Pancreas (tissue), 10 donors: ENCODE data around the gene TUBGCP2. TPM values are rescaled to one million over a fixed set of nuclear protein-coding genes. Genes with fewer than 3 reads are reported as not detected.

ENCODE experiments used
- ATAC-seq, 4 donors: fragments of 200-7000 bp; cut with Tn5 transposase; one replicate each; pipeline versions ENCODE4 v1.8.0 to v1.9.1; 2020; ENCODE audit warnings: mild to moderate bottlenecking in 4 of 4, moderate library complexity in 4 of 4
- DNase-seq, 6 donors: peaks; one replicate each; pipeline ENCODE4 v3.0.0-alpha.2; 2020
- FAIRE-seq: peaks from 2 replicates; lab custom pipeline; 2012; peaks lifted over from hg19 to GRCh38; lab: Jason Lieb, UNC
- H3K27ac ChIP-seq, 4 donors: fragments of 200-600 bp; sonication (generic); 1 replicate in 3 of 4; 2 replicates in 1 of 4; pipeline versions ENCODE4 v1.5.0 to v1.8.0; 2020
- H3K27me3 ChIP-seq, 4 donors: fragments of 200-600 bp; one replicate each; pipeline ENCODE4 v1.8.0; 2021
- H3K36me3 ChIP-seq, 3 donors: fragments of 200-600 bp; sonication (generic) in 1 of 3; one replicate each; pipeline versions ENCODE4 v1.5.0 to v1.8.0; 2020 to 2021
- H3K4me1 ChIP-seq, 3 donors: fragments of 200-600 bp; one replicate each; pipeline ENCODE4 v1.8.0; 2021
- H3K4me3 ChIP-seq, 4 donors: fragments of 200-600 bp; sonication (generic) in 2 of 4; one replicate each; pipeline versions ENCODE4 v1.5.0 to v1.8.0; 2020 to 2021
- H3K9me3 ChIP-seq, 4 donors: fragments of 200-600 bp; one replicate each; pipeline ENCODE4 v1.8.0; 2021
- CTCF ChIP-seq, 4 donors: fragments of 200-600 bp; sonication (generic) in 3 of 4; IDR thresholded peaks; one replicate each; pipeline versions ENCODE4 v1.5.0 to v1.8.0; 2021; ENCODE audit warnings: antibody characterized with exemption in 4 of 4
- WGBS, 2 donors: extraction: QIAGEN DNeasy Blood & Tissue Kit; methylation state at CpG; one replicate each; pipeline ENCODE4 v1.1.7; 2013; 5-methylcytosine and 5-hydroxymethylcytosine counted together
- intact Hi-C, 3 donors: fragments of 100-400 bp; cut with DNase I; formaldehyde crosslinking; loops; one replicate each; pipeline versions ENCODE4 v1.11.1 to v1.14.2; 2022
- polyA plus RNA-seq, 2 donors: library from polyadenylated mRNA; stranded (reverse); fragments of 200-250 nt; gene quantifications; one replicate each; pipeline ENCODE4 v1.2.3, GENCODE V29; 2013
- total RNA-seq, 6 donors: library from RNA; stranded (reverse); fragmentation: NEBNext Ultra II Directional in 4 of 6; extraction: Animal tissue kit (Norgen Biotek cat#: 25700) in 4 of 6; gene quantifications; one replicate each; pipeline versions ENCODE4 v1.2.1 to v1.2.4, GENCODE V29; 2021 to 2023
- donor health status: healthy with polysubstance abuse.
- donor health status: DM: no; HTN: no; CAD: no; lungs with moderate emphysema.
- donor health status: DM: no; HTN: no; CAD: no.
- donor health status: control.
- donor health status: control.
- donor health status: Bipolar disorder and iron deficiency.
- donor health status: DM: yes; HTN: yes; CAD: no.
- donor health status: DM: no; HTN: no; CAD: no.
- donor health status: DM: no; HTN: no; CAD: no.
- donor health status: DM: yes; HTN: yes; CAD: no.

TUBGCP2 gene
- total RNA-seq (10 to 100 TPM; 23.5 to 33.3 (median 28.9) TPM), polyA plus RNA-seq (100 to 1,000 TPM in 1 of 2 donors, 10 to 100 TPM in 1; 97.5 to 161 TPM)

- Histone ChIP-seq H3K27ac (peak within 1 kb of the TSS; percentile 93 to 98 (median 98)), H3K4me1 (peaks cover 10 to 20% (median 15%) of the 10 kb centered on the region in 3 donors), H3K36me3 (peaks cover 0 to 11% (median 4%) of the 10 kb centered on the region in 3 donors), H3K9me3 (no peaks in the 10 kb centered on the region), H3K27me3 (no peaks in the 10 kb centered on the region), H3K4me3 (peak within 1 kb of the TSS; percentile 87 to 97 (median 90))
- DNase-seq, result peak; percentile 83 to 96 (median 90)
- intact Hi-C loops, result no loop called here
- no peak for TF ChIP-seq CTCF (IDR thresholded peaks at IDR 0.05)
- peak; percentile 66 to 84 (median 83) for ATAC-seq
- FAIRE-seq, result no peak
- WGBS, 2 donors, result 1% methylated on average over 71 to 89 of the region's 89 CpGs
These were observed at the start of gene TUBGCP2, which contains the start of gene ZNF511 for GRCh38 chr10:133308421-133309099. Gene TUBGCP2 (minus strand): TSS chr10:133308872. CDS start chr10:133302941, 5,931 bp downstream. Gene ZNF511 (plus strand): TSS chr10:133308914. CDS start chr10:133308944, 30 bp downstream.

GRCh38 chr10:133357285-133358161, 48.9 kb upstream of the TUBGCP2 start, which contains the start of gene FUOM:
Gene FUOM (minus strand): TSS chr10:133358019. CDS start chr10:133358007, 12 bp downstream.
- Histone ChIP-seq H3K9me3 (no peaks in the 10 kb centered on the region), H3K36me3 (peaks cover 0 to 3% (median 0%) of the 10 kb centered on the region in 3 donors), H3K27me3 (no peaks in the 10 kb centered on the region), H3K4me3 (peak within 1 kb of the TSS; percentile 39 to 63 (median 46)), H3K27ac (peak within 1 kb of the TSS in 2 of 4 donors; percentile 32 to 46), H3K4me1 (peaks cover 10 to 20% (median 10%) of the 10 kb centered on the region in 3 donors)
- DNase-seq (peak in 4 of 6 donors; percentile 59 to 88 (median 66)), ATAC-seq (peak; percentile 51 to 76 (median 70)), FAIRE-seq (no peak)
- intact Hi-C loops, result no loop called here
- WGBS, 2 donors, result 6 to 10% methylated on average over 72 to 83 of the region's 83 CpGs
- no peak for TF ChIP-seq CTCF (IDR thresholded peaks at IDR 0.05)

- intact Hi-C loops, result no loop called here
- Histone ChIP-seq H3K36me3 (no peaks in the 10 kb centered on the region), H3K4me3 (peak overlapping the region; percentile 39 to 63 (median 46)), H3K27me3 (no peaks in the 10 kb centered on the region), H3K4me1 (peaks cover 10 to 20% (median 10%) of the 10 kb centered on the region in 3 donors), H3K27ac (no peak overlapping the region), H3K9me3 (no peaks in the 10 kb centered on the region)
- FAIRE-seq (no peak), DNase-seq (no peak), ATAC-seq (no peak)
- 71 to 73% methylated on average over 26 to 27 of the region's 27 CpGs for WGBS, 2 donors
- no peak for TF ChIP-seq CTCF (IDR thresholded peaks at IDR 0.05)
These were observed 48.0 kb upstream of the TUBGCP2 start for GRCh38 chr10:133356549-133357284.

- no peak overlapping the region for H3K27ac ChIP-seq
- H3K9me3 ChIP-seq, result no peaks in the 10 kb centered on the region
- DNase-seq (no peak), ATAC-seq (no peak), FAIRE-seq (no peak)
- TF ChIP-seq CTCF (IDR thresholded peaks at IDR 0.05), result no peak
- intact Hi-C loops, result no loop called here
- no peaks in the 10 kb centered on the region for H3K36me3 ChIP-seq
- no peak overlapping the region for H3K4me3 ChIP-seq
- H3K4me1 ChIP-seq, result peaks cover 10 to 20% (median 10%) of the 10 kb centered on the region in 3 donors
- H3K27me3 ChIP-seq, result no peaks in the 10 kb centered on the region
- WGBS, 2 donors, result 95 to 97% methylated on average over 3 of the region's 3 CpGs
These were observed 47.3 kb upstream of the TUBGCP2 start for GRCh38 chr10:133355991-133356390.
